ENCODE data around the gene ACOX3. TPM values are rescaled to one million over a fixed set of nuclear protein-coding genes. Genes with fewer than 3 reads are reported as not detected.

ACOX3 gene
- total RNA-seq, 1 experiment from 2014 or later, result 21.0 TPM

GRCh38 chr4:8480221-8480620, 39.7 kb upstream of the ACOX3 start:
- Histone ChIP-seq H3K4me3 (no peak overlapping the region), H3K79me2 (ENCODE audit: low read depth) (no peaks in the 10 kb centered on the region), H3K27ac (no peak overlapping the region), H3K9me3 (ENCODE audit: insufficient read depth, low read depth) (no peaks in the 10 kb centered on the region), H3K9me2 (ENCODE audit: insufficient read depth) (no peaks in the 10 kb centered on the region), H3K36me3 (ENCODE audit: low read depth) (no peaks in the 10 kb centered on the region), H3K4me1 (replicated peaks; ENCODE audit: insufficient read depth) (no peaks in the 10 kb centered on the region), H3K27me3 (ENCODE audit: insufficient read depth, low read depth) (no peaks in the 10 kb centered on the region), H2AFZ (no peak overlapping the region), H3F3A (ENCODE audit: insufficient read depth, low read depth) (no peaks in the 10 kb centered on the region), H4K20me1 (ENCODE audit: insufficient read depth) (no peaks in the 10 kb centered on the region), H3K4me2 (no peak overlapping the region)
- BruUV-seq (replicated peaks), result no TSS peak
- ChIA-PET CTCF (interaction anchor here (0.6 kb wide), 1 partner anchor 76 kb away, joined by 4 read pairs; no protein-coding TSS in a partner anchor), POLR2A (ENCODE audit: unreplicated experiment) (no interaction called here)
- TF ChIP-seq, protein P1, sequence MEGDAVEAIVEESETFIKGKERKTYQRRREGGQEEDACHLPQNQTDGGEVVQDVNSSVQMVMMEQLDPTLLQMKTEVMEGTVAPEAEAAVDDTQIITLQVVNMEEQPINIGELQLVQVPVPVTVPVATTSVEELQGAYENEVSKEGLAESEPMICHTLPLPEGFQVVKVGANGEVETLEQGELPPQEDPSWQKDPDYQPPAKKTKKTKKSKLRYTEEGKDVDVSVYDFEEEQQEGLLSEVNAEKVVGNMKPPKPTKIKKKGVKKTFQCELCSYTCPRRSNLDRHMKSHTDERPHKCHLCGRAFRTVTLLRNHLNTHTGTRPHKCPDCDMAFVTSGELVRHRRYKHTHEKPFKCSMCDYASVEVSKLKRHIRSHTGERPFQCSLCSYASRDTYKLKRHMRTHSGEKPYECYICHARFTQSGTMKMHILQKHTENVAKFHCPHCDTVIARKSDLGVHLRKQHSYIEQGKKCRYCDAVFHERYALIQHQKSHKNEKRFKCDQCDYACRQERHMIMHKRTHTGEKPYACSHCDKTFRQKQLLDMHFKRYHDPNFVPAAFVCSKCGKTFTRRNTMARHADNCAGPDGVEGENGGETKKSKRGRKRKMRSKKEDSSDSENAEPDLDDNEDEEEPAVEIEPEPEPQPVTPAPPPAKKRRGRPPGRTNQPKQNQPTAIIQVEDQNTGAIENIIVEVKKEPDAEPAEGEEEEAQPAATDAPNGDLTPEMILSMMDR (conservative IDR thresholded peaks at IDR 0.05), result no peak
- no peak for TF ChIP-seq EZH2 (IDR thresholded peaks at IDR 0.05; ENCODE audit: low read depth)
- DNase-seq, result no peak
- intact Hi-C loops (cut with micrococcal nuclease; ENCODE audit: unreplicated experiment), result no loop called here

DNA sequence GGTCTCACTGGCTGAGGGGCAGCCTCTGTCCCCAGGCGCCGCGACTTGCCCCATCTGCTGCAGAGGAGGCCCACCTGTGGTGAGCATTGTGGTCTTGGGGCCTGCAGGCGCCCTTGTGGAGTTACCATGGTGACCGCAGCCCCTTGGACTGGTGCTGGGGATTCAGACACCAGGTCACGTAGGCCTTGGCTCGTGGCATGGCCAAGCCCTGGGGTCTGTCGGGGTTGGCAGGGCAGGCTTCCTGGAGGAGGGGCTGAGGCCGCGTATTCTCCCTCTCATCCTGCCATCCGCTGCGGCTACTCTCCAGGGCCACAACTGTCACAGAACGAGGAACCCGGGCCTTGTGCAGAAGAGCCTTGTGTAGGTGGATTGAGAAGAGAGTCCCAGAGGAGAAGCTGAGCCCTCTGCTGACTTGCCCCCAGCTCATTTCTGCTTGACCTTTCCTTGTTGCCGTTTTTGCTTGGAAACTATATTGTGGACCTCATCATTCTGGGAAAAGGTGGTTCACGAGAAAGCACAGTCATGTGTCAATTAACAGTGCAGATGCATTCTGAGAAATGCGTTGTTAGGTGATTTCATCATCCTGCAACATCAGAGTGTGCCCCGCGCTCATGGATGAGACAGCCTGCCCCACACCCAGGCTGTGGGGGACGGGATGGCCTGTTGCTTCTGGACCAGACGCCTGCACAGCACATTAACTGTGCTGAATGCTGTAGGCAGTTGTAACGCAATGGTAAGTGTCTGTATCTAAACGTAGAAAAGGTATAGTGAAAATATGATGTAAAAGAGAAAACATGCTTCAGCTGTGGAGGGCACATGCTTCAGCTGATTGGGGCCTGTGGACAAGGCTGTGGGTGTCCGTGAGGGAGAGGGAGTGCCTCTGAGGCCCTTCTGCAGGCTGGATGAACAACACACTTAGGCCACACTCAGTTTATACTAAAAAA, 38.5 kb upstream of the ACOX3 start:
- BruUV-seq (replicated peaks), result no TSS peak
- ChIA-PET POLR2A (ENCODE audit: unreplicated experiment) (no interaction called here), CTCF (no interaction called here)
- no peak overlapping the region for H3K4me3 ChIP-seq
- H3K4me2 ChIP-seq, result no peak overlapping the region
- H3F3A ChIP-seq (ENCODE audit: insufficient read depth, low read depth), result no peaks in the 10 kb centered on the region
- no peak overlapping the region for H3K27ac ChIP-seq
- no peaks in the 10 kb centered on the region for H3K79me2 ChIP-seq (ENCODE audit: low read depth)
- no peaks in the 10 kb centered on the region for H3K9me3 ChIP-seq (ENCODE audit: insufficient read depth, low read depth)
- intact Hi-C loops (cut with micrococcal nuclease; ENCODE audit: unreplicated experiment), result no loop called here
- H3K4me1 ChIP-seq (replicated peaks; ENCODE audit: insufficient read depth), result no peaks in the 10 kb centered on the region
- H4K20me1 ChIP-seq (ENCODE audit: insufficient read depth), result no peaks in the 10 kb centered on the region
- DNase-seq, result no peak
- TF ChIP-seq, protein P1 (conservative IDR thresholded peaks at IDR 0.05), result no peak
- TF ChIP-seq EZH2 (IDR thresholded peaks at IDR 0.05; ENCODE audit: low read depth), result no peak
- H3K9me2 ChIP-seq (ENCODE audit: insufficient read depth), result no peaks in the 10 kb centered on the region
- H2AFZ ChIP-seq, result no peak overlapping the region
- H3K36me3 ChIP-seq (ENCODE audit: low read depth), result no peaks in the 10 kb centered on the region
- H3K27me3 ChIP-seq (ENCODE audit: insufficient read depth, low read depth), result no peaks in the 10 kb centered on the region

DNA sequence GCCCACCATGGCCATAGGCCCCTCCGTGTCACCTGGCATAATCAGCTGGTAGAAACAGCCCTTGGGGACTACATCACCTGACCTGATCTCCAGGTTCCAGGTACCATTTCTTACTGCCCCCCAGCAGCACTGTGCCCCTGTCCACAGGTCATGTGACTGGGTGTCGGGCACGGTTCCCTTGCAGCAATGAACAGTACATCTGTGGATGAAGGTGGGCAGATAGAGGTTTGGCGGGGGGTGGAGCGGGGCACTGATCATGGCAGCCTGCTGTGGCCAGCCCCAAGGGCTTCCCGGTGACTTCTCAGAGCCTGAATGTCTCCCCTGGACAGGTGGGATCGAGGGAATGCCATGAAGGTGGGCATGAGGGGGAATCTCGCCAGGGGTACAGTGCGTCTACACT, 37.8 kb upstream of the ACOX3 start:
- H3K9me3 ChIP-seq (ENCODE audit: insufficient read depth, low read depth), result no peaks in the 10 kb centered on the region
- H3K4me1 ChIP-seq (replicated peaks; ENCODE audit: insufficient read depth), result 0 out of 2 replicates have a peak, but pooled peaks cover 3% of the 10 kb centered on the region
- no TSS peak for BruUV-seq (replicated peaks)
- H3F3A ChIP-seq (ENCODE audit: insufficient read depth, low read depth), result peaks cover 3% of the 10 kb centered on the region; the same call in 1 of the 2 replicates
- TF ChIP-seq EZH2 (IDR thresholded peaks at IDR 0.05; ENCODE audit: low read depth), result no peak
- TF ChIP-seq, protein P1 (conservative IDR thresholded peaks at IDR 0.05), result no peak
- no peak overlapping the region for H2AFZ ChIP-seq
- no peaks in the 10 kb centered on the region for H3K27me3 ChIP-seq (ENCODE audit: insufficient read depth, low read depth)
- H3K27ac ChIP-seq, result no peak overlapping the region
- ChIA-PET CTCF (no interaction called here), POLR2A (ENCODE audit: unreplicated experiment) (no interaction called here)
- H3K4me3 ChIP-seq, result no peak overlapping the region
- H3K79me2 ChIP-seq (ENCODE audit: low read depth), result no peaks in the 10 kb centered on the region
- H3K36me3 ChIP-seq (ENCODE audit: low read depth), result no peaks in the 10 kb centered on the region
- no peak for DNase-seq
- intact Hi-C loops (cut with micrococcal nuclease; ENCODE audit: unreplicated experiment), result no loop called here
- H3K9me2 ChIP-seq (ENCODE audit: insufficient read depth), result no peaks in the 10 kb centered on the region
- H4K20me1 ChIP-seq (ENCODE audit: insufficient read depth), result no peaks in the 10 kb centered on the region
- no peak overlapping the region for H3K4me2 ChIP-seq
